Measurements from ENCODE around the gene HADH.
"Not testable (repeated sequence)": the region's sequence is repeated elsewhere in the genome, so short reads cannot be mapped to it uniquely, and the experiment has no call there.

DNA sequence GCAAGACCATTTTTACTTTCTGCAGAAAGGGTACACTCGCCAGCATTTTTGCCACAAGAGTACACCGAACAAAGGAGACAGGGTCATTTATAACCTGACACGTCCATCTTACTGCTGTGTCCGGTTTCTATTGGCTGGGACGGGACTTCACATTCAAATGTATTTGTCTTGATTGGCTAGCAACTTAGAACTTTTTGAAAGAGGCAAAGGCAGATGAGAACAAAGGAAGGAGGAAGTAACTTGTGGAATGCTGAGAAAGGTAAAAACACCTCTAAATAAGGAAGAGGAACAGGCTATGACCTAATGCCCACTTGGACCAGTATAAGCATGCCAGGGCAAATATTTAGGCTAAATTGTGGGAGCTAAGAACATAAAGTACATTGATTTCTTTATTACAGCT, 22.7 kb downstream of the HADH start:
- TF ChIP-seq, protein P1, sequence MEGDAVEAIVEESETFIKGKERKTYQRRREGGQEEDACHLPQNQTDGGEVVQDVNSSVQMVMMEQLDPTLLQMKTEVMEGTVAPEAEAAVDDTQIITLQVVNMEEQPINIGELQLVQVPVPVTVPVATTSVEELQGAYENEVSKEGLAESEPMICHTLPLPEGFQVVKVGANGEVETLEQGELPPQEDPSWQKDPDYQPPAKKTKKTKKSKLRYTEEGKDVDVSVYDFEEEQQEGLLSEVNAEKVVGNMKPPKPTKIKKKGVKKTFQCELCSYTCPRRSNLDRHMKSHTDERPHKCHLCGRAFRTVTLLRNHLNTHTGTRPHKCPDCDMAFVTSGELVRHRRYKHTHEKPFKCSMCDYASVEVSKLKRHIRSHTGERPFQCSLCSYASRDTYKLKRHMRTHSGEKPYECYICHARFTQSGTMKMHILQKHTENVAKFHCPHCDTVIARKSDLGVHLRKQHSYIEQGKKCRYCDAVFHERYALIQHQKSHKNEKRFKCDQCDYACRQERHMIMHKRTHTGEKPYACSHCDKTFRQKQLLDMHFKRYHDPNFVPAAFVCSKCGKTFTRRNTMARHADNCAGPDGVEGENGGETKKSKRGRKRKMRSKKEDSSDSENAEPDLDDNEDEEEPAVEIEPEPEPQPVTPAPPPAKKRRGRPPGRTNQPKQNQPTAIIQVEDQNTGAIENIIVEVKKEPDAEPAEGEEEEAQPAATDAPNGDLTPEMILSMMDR (IDR thresholded peaks at IDR 0.05), result not testable (repeated sequence)
- TF ChIP-seq POLR2A (IDR thresholded peaks at IDR 0.05), result not testable (repeated sequence)

Measured in esophagus squamous epithelium (tissue), 4 donors.